Breast epithelium (tissue), 4 donors: ENCODE results near the gene HERPUD2. TPM values are rescaled to one million over a fixed set of nuclear protein-coding genes. Genes with fewer than 3 reads are reported as not detected.
"Not testable (repeated sequence)": the region's sequence is repeated elsewhere in the genome, so short reads cannot be mapped to it uniquely, and the experiment has no call there.

Source experiments
- DNase-seq, 2 donors: peaks; one replicate each; pipeline ENCODE4 v3.0.0-alpha.2; 2019; ENCODE audit warnings: low spot score in 2 of 2
- H3K27ac ChIP-seq, 2 donors: fragments of 200-600 bp; sonication (generic) in 1 of 2; one replicate each; pipeline ENCODE4 v1.5.1; 2016 to 2019; ENCODE audit warnings: mild to moderate bottlenecking in 1 of 2
- H3K27me3 ChIP-seq, 2 donors: fragments of 200-600 bp; sonication (generic) in 1 of 2; one replicate each; pipeline versions ENCODE4 v1.5.1 to v1.6.0; 2017 to 2019; ENCODE audit warnings: control low read depth in 1 of 2, mild to moderate bottlenecking in 1 of 2
- H3K36me3 ChIP-seq: fragments of 200-600 bp; one replicate; pipeline ENCODE4 v1.5.1; 2019
- H3K4me1 ChIP-seq, 2 donors: fragments of 200-600 bp; sonication (generic); one replicate each; pipeline ENCODE4 v1.5.1; 2016 to 2019; ENCODE audit warnings: control low read depth in 1 of 2
- H3K4me3 ChIP-seq, 3 donors: fragments of 200-600 bp; sonication (generic); 1 replicate in 2 of 3; 2 replicates in 1 of 3; pipeline ENCODE4 v1.5.1; 2016 to 2019; ENCODE audit warnings: mild to moderate bottlenecking in 3 of 3, moderate library complexity in 2 of 3
- H3K9me3 ChIP-seq, 2 donors: fragments of 200-600 bp; sonication (generic) in 1 of 2; one replicate each; pipeline ENCODE4 v1.5.1; 2016 to 2019; ENCODE audit warnings: control low read depth in 1 of 2
- CTCF ChIP-seq, 3 donors: fragments of 450-650 bp; IDR thresholded peaks; one replicate each; pipeline ENCODE4 v1.5.1; 2016 to 2017; ENCODE audit warnings: antibody characterized with exemption in 3 of 3, mild to moderate bottlenecking in 3 of 3, moderate library complexity in 3 of 3
- POLR2A ChIP-seq: fragments of 450-650 bp; IDR thresholded peaks from one replicate; pipeline ENCODE4 v1.6.1; 2016; ENCODE audit warnings: antibody characterized with exemption, mild to moderate bottlenecking, moderate library complexity
- POLR2AphosphoS5 ChIP-seq, 3 donors: sonication (generic); formaldehyde crosslinking; IDR thresholded peaks; one replicate each; pipeline ENCODE4 v1.6.1; 2017; ENCODE audit warnings: antibody characterized with exemption in 3 of 3
- intact Hi-C: fragments of 100-400 bp; cut with DNase I; formaldehyde crosslinking; loops from one replicate; pipeline ENCODE4 v1.15.1; 2023; ENCODE audit warnings: low total_unique reads
- total RNA-seq, 3 donors: library from RNA; depleted of rRNA; stranded (reverse); fragments of >200 nt; gene quantifications; one replicate each; pipeline ENCODE4 v1.1.0, GENCODE V29; 2016

The HERPUD2 gene
- total RNA-seq, 3 donors from 2014 or later = 31.1 to 39.7 (median 35.4) TPM

DNA sequence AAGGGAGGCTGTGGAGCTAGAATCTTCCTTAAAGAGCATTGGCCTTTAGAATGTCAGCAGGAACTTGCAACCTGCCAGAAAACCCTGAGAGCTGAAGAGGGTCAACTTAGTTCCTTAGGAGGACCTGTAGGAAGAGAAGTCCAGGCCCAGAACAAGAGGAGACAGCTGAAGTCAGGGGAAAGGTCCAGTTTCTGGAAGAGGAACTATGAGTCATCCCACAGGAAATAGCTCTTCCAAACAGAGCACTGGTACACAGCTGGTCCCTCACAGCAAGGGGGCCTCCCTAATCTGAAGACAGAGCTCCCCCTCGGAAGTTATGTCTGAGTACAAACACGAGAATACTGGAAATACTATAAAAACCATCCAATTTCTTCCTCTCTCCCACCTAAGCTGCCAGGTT is 98.9 kb downstream of the HERPUD2 start:
- H3K4me1 ChIP-seq = no peaks in the 10 kb centered on the region
- no peak for TF ChIP-seq POLR2AphosphoS5 (IDR thresholded peaks at IDR 0.05)
- intact Hi-C loops = no loop called here
- DNase-seq = no peak
- H3K9me3 ChIP-seq = no peaks in the 10 kb centered on the region
- H3K27me3 ChIP-seq = no peaks in the 10 kb centered on the region
- no peak overlapping the region for H3K4me3 ChIP-seq
- no peaks in the 10 kb centered on the region for H3K36me3 ChIP-seq
- H3K27ac ChIP-seq = no peak overlapping the region

DNA sequence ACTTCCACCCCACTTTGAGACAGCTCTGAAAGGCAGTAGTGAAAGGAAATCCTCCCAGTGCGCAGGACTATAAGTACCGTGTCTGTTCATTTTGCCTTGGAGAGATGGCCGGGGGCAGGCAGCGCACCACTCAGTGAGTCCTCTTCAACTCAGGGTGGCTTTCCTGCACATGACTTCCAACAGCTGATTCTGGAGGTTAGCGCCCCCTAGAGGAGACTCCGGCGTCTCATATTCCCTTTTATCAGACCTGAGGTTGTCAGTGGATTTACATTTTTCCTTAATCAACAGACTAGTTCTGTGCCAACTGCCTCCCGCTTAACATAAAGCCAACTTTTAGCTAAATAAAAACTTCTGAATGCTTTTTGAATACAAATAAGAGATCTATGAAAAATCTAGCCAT is 101.0 kb downstream of the HERPUD2 start:
- no peak overlapping the region for H3K27ac ChIP-seq
- H3K4me1 ChIP-seq = no peaks in the 10 kb centered on the region
- H3K4me3 ChIP-seq = no peak overlapping the region
- no peaks in the 10 kb centered on the region for H3K9me3 ChIP-seq
- intact Hi-C loops = no loop called here
- no peaks in the 10 kb centered on the region for H3K36me3 ChIP-seq
- no peak for DNase-seq
- TF ChIP-seq POLR2A (no peak), POLR2AphosphoS5 (IDR thresholded peaks at IDR 0.05) (no peak), CTCF (IDR thresholded peaks at IDR 0.05) (no peak)
- no peaks in the 10 kb centered on the region for H3K27me3 ChIP-seq

DNA sequence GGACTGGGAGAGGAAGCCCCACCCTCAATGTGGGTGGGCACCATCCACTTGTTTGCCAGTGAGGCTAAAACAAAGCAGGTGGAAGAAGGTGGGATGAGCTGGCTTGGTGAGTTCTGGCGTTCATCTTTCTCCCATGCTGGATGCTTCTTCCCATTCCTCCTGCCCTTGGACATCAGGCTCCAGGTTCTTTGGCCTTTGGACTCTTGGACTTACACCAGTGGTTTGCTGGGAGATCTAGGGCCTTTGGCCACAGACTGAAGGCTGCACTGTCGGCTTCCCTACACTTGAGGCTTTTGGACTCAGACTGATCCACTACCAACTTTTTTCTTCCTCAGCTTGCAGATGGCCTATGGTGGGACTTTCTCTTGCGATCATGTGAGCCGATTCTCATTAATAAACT is 106.3 kb downstream of the HERPUD2 start:
- no peaks in the 10 kb centered on the region for H3K9me3 ChIP-seq
- H3K36me3 ChIP-seq = no peaks in the 10 kb centered on the region
- H3K27me3 ChIP-seq = no peaks in the 10 kb centered on the region
- no peak for DNase-seq
- intact Hi-C loops = no loop called here
- H3K4me3 ChIP-seq = no peak overlapping the region
- no peaks in the 10 kb centered on the region for H3K4me1 ChIP-seq
- no peak overlapping the region for H3K27ac ChIP-seq
- TF ChIP-seq POLR2AphosphoS5 (IDR thresholded peaks at IDR 0.05) = no peak
- TF ChIP-seq CTCF (IDR thresholded peaks at IDR 0.05) = no peak

DNA sequence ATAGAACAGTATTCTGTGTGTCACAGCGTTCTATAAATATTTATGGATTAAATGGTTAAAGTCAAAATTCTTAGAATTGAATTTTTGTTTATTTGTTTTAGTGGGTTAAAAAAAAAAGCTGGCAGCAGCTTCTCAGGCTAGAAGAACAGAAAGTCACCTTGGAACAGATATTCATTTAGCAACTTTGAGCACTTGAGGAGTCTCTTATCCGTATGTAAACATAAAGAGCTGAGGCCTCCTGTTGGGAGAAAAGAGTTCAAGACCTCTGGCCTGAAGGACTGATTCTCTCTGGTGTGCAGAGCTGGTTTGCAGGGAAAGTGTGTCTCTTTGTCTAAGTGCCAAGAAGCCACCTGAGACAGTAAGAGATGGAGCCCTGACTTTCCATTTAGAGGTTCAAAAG is 109.9 kb downstream of the HERPUD2 start:
- Histone ChIP-seq H3K36me3 (no peaks in the 10 kb centered on the region), H3K27ac (no peak overlapping the region), H3K4me1 (no peaks in the 10 kb centered on the region), H3K27me3 (no peaks in the 10 kb centered on the region), H3K4me3 (no peak overlapping the region), H3K9me3 (no peaks in the 10 kb centered on the region)
- intact Hi-C loops = no loop called here
- TF ChIP-seq POLR2A (no peak), POLR2AphosphoS5 (IDR thresholded peaks at IDR 0.05) (no peak), CTCF (IDR thresholded peaks at IDR 0.05) (no peak)
- no peak for DNase-seq

- H3K9me3 ChIP-seq, H3K27me3 ChIP-seq, H3K36me3 ChIP-seq, H3K4me3 ChIP-seq, H3K4me1 ChIP-seq, intact Hi-C loops, DNase-seq, H3K27ac ChIP-seq: not testable (repeated sequence)
These were observed 110.4 kb downstream of the HERPUD2 start for GRCh38 chr7:35584533-35584932.

Other genes with a start within 250 kb of the HERPUD2 start
- gene SEPTIN7, start 105.9 kb upstream of the HERPUD2 start, total RNA-seq = 100 to 1,000 TPM; 166 to 181 (median 177) TPM